SIG-M5 treated with dmso at 0.1 percent for 504 hours (cell line): ENCODE results near the gene CSH1.
A peak's percentile ranks its signal among the peaks of the same experiment; 100 is the strongest.
"Not testable (repeated sequence)": the region's sequence is repeated elsewhere in the genome, so short reads cannot be mapped to it uniquely, and the experiment has no call there.

ENCODE experiments used
- DNase-seq: peaks from one replicate; lab custom pipeline; 2025; ENCODE audit not compliant: unreplicated experiment; lab: John Stamatoyannopoulos, UW

The CSH1 gene

DNA sequence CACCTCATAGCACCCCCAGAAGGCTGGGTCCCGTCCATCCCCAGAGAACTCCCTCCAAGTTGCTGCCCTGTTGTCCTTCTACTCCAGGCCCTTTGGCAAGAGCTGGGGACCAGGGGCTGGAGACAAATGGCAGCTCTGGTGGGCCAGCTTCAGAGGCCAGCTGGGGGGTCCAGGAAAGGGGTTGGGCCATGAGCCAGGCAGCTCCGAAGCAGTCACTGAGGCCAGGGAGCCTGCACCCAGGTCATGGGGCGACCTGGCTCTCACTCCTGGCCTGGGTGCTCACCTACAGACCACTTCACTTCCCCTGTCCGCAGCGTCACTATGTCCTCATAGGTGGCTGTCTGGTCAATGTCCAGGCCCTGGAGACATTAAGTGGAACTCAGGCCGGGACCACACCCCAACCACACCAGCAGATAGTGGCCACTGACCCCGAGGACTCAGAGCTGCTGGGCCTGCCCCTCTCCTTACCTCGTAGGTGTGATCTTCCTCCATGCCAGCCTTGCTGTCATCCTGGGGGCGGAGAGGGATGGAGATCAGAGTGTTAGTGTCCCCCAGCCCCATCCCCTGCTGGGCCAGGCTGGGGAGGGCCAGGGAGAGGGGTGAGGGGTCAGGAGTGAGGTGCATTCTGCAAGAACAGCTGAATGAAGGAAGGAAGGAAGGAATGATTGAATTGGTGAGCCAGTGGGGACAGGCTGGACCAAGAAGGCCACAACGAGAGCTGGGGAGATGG is 32.8 kb upstream of the CSH1 start:
- DNase-seq, result no peak

DNA sequence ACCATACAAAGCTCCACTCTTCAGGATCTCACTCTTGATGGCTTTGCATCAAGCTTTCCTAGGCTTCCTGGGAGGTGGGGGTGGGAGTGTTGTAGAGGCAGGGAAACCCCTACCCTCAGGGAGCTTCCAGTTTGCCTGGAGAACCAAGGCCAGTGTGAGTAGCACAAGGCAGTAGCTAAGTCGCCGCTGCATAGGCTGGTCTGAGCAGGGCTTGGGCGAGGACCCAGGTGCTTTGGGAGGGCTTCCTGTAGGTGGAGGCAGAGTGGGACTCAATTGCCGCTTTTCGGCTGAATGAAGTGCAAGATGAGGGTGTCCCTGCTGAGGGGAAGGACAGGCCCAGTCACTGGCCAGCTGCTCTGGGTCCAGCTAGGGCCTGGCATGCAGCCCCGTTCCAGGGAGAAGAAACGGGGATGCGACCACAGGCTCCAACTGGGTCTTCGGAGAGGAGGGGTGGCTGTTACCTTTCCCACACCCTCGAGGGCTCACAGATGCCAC is 31.8 kb upstream of the CSH1 start:
- no peak for DNase-seq

DNA sequence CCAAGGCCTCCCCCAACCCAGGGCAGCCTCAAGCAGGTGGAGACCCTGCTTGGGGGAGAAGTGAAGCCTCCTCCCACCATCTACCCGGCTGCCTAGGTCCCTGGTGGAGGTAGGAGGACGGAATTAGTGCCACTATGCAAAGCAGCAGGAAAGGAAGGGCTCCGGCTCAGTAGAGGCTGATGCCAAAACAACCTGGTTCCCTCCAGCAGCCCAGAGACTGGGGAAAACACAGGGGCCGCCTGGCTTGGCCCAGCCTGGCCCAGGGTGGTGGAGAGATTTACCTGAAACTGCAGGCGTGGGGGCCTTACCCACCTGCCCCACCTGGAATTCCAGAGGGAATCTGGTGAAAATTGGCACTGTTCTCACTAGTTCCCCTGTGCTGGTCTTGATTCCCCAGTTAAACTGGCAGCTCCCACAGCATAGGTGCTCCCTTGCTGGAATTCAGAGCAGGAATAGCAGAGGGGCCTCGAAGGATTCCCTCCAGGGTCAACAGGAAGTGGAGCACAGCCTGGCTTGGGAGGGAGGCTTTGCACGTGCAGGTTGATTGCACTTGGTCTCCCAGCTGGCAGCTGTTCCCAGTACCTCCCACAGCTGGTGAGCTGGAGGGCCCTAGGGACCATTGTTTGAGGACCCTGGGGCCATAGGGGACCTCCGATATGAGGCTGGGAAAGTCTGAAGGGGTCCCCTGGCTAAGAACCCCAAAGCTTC is 31.2 kb upstream of the CSH1 start:
- DNase-seq, result no peak

DNA sequence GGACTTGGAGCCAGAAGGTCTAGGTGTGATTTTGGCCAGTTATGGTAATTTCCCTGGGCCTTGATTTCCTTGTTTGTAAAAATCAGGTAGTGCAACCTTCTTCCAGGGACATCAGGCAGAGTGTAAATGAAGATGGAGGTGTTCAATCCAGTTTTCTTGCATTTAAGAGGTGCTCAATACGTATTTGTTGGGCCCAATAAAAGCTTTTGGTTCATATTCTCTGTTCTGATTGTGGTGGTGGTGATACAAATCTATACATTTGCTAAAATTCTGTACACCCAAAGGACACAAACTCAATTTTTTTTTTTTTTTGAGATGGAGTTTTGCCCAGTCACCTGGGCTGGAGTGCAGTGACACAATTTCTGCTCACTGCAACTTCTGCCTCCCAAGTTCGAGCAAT is 29.8 kb upstream of the CSH1 start:
- DNase-seq, result no peak

DNA sequence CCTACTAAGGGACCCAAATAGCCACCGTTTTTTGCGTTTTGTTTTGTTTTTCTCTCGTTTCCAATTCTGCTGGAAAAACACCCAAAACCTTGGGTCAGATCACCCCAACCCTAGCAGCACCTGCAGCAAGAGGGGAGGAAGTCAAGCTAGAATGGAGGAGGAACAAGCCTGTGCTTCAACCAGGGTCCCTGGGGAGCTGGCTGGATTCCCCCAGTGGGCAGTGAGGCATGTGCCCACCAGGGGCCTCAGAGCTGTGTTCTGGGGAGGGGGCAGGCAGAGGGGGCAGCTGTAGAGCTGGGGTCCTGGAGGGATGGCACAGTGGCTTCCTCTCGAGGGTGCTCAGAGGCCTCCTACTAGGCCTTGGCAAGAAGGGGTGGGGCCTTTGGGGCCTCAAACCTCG is 29.2 kb upstream of the CSH1 start:
- no peak for DNase-seq

DNA sequence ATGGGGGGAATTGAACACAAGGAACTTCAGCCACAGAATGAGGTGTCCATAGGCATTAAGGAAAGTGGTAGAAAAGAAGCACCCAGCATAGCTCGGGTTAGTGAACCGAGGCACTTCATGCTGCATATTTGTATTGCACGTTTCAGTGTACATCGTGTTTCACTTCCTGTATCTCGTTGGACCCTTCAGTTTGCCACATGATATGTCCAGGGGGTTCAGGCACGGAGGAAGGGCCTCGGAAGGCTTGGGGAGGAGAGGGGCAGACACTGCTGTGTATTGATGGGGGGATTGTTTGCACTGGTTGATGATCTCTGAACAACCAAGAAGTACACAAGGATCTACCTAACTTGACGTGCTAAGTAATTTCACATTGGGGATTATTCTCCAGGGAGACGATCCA is 26.0 kb upstream of the CSH1 start:
- not testable (repeated sequence) for DNase-seq

DNA sequence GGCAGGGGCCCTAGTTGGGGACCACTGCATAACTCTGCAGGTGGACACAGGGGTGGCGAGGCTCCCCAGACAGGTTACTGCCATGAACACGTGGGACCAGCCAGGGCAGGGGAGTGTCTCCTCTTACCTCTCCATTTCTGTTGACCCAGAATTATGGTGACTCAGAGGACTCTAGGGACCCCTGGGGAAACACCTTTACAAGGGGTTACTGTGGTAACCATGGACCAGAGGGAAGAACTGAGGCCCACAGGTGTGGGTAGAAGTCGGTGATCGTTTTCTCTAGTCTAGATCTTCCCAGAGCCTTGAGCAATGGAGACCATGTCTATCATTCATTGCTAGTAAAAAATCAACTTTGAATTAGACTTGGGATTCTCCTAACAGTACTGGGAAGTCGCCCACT is 24.4 kb upstream of the CSH1 start:
- DNase-seq, result not testable (repeated sequence)

DNA sequence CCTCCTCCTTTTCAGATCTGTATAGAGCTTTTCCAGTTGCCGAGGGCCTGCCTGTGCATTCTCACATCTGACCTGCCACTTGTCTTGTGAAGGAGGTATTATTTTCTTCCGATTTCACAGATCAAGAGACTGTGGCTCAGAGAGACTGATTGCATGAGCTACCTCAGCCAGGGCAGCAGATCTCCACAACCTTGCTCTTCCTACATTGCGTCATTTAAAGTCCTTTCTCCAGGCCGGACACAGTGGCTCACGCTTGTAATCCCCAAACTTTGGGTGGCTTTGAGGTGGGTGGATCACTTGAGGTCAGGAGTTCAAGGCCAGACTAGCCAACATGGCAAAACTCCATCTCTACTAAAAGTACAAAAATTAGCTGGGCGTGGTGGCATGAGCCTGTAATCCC is 23.7 kb upstream of the CSH1 start:
- DNase-seq, result not testable (repeated sequence)

DNA sequence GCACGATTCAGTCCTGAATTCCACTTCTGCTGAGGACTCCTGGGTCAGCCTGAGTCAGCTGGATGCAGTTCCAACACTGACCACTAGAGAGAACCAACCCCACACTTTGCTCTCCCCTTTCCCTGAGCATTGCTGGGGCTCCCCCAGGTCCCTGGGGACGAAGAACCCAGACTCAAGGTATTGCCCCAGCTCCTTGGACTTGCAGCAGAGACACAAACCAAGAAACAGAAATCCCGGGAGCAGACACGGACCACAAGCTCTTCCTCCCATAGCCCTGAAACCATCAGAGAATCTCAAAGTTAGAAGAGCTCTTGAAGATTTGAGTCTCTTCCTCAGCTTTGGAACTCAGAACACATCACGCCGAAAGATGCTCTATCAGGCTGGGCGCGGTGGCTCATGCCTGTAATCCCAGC is 22.9 kb upstream of the CSH1 start:
- peak; percentile 70 for DNase-seq

DNA sequence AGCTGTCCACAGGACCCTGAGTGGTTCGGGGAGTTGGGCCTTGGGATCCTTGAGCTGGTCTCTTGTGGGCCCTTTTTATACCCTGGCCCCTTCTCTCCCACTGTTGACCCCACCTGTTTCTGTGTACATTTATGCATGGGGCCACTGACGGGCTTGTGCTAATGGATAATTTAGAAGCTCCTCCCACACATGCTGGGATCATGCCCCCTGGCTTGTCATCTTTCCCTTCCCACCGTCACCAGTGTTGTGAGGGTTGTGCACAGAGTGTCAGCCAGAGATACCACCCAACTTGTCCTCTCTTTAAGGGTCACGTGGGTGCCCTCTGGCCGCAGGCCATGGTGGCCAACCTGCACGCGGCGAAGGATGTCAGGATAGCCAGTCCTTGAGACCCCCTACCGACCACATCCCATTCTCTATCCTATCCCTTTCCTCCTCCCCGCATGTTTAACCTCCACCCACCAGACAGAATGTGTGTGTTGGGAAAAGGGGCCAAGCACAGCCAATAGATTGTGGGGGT is 22.5 kb upstream of the CSH1 start, which contains the start of gene GH1:
GH1 (minus strand) TSS at position 51 of the 517 bp plus-strand sequence. CDS start 63 bp downstream, outside the sequence.
- not testable (repeated sequence) for DNase-seq

DNA sequence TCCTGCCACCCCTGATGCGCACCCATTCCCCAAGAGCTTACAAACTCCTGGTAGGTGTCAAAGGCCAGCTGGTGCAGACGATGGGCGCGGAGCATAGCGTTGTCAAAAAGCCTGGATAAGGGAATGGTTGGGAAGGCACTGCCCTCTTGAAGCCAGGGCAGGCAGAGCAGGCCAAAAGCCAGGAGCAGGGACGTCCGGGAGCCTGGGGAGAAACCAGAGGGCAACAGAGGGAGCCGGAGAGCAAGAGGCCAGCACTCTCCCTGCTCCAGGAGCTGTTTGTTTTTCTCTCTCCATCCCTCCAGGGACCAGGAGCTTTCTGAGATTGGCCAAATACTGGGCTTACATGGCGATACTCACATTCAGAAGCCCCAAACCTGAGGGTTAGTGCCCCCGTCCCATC is 21.9 kb upstream of the CSH1 start:
- no peak for DNase-seq

DNA sequence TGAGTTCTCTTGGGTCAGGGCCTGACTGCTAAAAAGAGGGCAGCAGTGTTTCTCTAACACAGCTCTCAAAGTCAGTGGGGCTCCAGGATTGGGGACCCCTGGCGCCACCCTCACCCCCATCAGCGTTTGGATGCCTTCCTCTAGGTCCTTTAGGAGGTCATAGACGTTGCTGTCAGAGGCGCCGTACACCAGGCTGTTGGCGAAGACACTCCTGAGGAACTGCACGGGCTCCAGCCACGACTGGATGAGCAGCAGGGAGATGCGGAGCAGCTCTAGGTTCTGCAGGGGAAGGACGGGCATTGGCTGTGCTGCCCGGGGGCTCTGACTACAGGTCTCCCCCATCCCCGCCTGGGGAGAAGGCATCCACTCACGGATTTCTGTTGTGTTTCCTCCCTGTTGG is 21.3 kb upstream of the CSH1 start:
- no peak for DNase-seq

DNA sequence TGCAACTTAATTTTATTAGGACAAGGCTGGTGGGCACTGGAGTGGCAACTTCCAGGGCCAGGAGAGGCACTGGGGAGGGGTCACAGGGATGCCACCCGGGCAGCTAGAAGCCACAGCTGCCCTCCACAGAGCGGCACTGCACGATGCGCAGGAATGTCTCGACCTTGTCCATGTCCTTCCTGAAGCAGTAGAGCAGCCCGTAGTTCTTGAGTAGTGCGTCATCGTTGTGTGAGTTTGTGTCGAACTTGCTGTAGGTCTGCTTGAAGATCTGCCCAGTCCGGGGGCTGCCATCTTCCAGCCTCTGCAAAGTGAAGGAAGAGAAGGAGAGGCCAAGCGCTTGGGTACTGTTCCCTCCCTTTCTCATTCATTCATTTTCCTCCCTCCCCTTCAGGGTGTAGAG is 20.8 kb upstream of the CSH1 start:
- DNase-seq, result not testable (repeated sequence)

DNA sequence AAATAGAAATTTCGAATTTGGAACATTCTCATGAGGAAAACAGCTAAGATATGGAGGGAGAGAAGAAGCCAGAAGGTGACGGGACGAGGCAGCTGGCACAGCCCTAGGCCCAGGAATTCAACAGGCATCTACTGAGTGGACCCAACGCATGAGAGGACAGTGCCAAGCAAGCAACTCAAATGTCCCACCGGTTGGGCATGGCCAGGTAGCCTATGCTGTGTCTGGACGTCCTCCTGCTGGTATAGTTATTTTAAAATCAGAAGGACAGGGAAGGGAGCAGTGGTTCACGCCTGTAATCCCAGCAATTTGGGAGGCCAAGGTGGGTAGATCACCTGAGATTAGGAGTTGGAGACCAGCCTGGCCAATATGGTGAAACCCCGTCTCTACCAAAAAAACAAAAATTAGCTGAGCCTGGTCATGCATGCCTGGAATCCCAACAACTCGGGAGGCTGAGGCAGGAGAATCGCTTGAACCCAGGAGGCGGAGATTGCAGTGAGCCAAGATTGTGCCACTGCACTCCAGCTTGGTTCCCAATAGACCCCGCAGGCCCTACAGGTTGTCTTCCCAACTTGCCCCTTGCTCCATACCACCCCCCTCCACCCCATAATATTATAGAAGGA is 20.3 kb upstream of the CSH1 start:
- no peak for DNase-seq

DNA sequence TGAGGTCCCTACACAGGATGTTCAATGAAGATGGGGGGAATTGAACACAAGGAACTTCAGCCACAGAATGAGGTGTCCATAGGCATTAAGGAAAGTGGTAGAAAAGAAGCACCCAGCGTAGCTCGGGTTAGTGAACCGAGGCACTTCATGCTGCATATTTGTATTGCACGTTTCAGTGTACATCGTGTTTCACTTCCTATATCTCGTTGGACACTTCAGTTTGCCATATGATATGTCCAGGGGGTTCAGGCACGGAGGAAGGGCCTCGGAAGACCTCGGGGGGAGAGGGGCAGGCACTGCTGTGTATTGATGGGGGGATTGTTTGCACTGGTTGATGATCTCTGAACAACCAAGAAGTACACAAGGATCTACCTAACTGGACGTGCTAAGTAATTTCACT is 19.4 kb upstream of the CSH1 start:
- not testable (repeated sequence) for DNase-seq

DNA sequence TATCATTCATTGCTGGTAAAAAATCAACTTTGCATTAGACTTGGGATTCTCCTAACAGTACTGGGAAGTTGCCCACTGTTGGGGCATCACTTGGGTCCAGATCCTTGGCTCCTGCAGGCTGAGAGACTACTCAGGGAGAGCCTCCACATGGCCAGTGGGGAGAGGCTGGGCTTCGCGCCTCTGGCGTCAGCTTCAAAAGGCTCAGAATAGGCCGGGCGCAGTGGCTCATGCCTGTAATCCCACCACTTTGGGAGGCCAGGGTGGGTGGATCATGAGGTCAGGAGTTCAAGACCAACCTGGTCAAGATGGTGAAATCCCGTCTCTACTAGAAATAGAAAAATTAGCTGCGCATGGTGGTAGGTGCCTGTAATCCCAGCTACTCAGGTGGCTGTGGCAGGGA is 18.1 kb upstream of the CSH1 start:
- no peak for DNase-seq

DNA sequence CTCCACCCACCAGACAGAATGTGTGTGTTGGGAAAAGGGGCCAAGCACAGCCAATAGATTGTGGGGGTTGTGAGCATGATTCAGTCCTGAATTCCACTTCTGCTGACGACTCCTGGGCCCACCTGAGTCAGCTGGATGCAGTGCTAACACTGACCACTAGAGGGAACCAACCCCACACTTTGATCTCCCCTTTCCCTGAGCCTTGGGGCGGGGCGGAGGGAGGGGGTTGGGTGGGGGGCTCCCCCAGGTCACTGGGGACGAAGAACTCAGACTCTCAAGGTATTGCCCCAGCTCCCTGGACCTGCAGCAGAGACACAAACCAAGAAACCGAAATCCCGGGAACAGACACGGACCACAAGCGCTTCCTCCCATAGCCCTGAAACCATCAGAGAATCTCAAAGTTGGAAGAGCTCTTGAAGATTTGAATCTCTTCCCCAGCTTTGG is 15.3 kb upstream of the CSH1 start:
- peak; percentile 22 for DNase-seq

DNA sequence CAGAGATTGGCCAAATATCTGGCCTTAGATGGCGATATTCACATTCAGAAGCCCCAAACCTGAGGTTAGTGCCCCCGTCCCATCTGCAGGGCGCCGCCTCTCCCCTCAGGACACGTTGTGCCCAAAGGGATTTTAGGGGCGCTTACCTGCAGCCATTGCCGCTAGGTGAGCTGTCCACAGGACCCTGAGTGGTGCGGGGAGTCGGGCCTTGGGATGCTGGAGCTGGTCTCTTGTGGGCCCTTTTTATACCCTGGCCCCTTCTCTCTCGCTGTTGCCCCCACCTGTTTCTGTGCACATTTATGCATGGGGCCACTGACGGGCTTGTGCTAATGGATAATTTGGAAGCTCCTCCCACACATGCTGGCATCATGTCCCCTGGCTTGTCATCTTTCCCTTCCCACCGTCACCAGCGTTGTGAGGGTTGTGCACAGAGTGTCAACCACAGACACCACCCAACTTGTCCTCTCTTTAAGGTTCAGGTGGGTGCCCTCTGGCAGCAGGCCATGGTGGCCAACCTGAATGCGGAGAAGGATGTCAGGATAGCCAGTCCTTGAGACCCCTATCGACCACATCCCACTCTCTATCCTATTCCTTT is 14.8 kb upstream of the CSH1 start, which contains the start of gene CSHL1:
CSHL1 (minus strand) TSS at position 218 of the 595 bp plus-strand sequence; CDS start at position 156, 62 bp downstream.
- DNase-seq, result no peak

DNA sequence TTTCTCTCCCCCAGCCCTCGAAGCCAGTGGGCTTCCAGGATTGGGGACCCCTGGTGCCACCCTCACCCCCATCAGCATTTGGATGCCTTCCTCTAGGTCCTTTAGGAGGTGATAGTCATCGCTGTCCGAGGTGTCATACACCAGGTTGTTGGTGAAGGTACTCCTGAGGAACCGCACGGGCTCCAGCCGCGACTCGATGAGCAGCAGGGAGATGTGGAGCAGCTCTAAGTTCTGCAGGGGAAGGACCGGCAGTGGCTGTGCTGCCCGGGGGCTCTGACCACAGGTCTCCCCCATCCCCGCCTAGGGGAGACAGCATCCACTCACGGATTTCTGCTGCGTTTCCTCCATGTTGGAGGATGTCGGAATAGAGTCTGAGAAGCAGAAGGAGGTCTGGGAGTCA is 13.7 kb upstream of the CSH1 start:
- no peak for DNase-seq

DNA sequence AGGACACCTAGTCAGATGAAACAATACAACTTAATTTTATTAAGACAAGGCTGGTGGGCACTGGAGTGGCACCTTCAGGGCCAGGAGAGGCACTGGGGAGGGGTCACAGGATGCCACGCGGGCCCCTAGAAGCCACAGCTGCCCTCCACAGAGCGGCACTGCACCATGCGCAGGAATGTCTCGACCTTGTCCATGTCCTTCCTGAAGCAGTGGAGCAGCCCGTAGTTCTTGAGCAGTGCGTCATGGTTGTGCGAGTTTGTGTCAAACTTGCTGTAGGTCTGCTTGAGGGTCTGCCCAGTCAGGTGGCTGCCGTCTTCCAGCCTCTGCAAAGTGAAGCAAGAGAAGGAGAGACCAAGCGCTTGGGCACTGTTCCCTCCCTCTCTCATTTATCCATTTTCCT is 13.2 kb upstream of the CSH1 start:
- not testable (repeated sequence) for DNase-seq

DNA sequence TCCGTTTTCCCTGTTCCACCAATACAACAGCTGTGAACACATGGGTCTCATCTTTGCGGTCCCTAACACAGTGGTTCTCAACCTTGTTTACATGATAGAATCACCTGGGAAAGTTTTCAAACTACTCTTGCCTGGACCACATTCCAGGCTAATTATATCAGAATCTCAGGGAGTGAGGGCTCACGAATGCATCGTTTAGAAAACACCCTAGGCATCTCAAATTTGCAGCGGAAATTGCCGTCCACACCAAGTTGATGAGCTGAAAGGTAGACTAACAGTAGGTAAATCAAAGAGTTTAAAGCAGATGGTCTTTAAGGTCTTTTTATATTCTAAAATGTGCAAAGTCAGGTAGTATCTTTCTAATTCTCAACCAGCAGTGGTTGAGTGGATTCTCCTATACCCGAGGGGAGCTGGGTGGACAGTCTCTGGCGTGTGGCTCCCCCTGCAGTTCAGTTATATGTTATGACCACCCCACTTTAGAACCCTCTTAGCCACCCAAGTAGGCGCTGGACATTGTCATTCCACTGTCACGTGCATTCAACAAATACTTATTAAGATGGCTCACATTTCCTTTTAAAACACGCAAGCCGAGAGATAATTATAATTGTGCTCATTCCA is 10.9 kb upstream of the CSH1 start:
- DNase-seq, result peak; percentile 13
